Measurements from ENCODE around the gene PCDHGC3. TPM values are rescaled to one million over a fixed set of nuclear protein-coding genes. Genes with fewer than 3 reads are reported as not detected.

The PCDHGC3 gene
- total and polyA plus RNA-seq, 9 of the 15 experiments (the other 6 are each of a cell fraction or from before 2014, with no cell fraction given), result 0.07 TPM; not detected in 8

DNA sequence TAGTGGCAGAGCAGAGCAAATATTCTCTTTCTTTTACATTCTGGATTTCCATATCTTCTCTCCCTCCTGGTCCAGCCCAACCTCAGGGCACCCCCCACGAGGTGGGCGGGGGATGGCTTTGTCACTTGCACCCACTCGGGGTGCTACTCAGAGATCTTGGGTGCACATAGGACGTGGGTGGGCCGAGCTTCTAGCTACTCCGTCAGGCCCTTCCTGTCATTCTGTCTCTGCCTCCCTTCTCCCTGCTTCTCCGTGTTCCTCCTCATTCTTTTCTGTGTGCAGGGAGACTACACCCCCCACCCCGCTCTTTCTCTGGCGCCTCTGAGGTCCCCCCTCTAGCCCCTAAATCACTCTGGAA, 32.7 kb downstream of the PCDHGC3 start:
- no peak overlapping the region for H3K4me3 ChIP-seq
- intact Hi-C loops (cut with micrococcal nuclease), result no loop called here

More for the DNA sequence above, 32.7 kb downstream of the PCDHGC3 start:
- Histone ChIP-seq H3K9me3 (replicated peaks; ENCODE audit: control insufficient read depth, insufficient read depth, low read depth, low read length) (no peaks in the 10 kb centered on the region), H3K27ac (ENCODE audit: extremely low read depth, low read depth, low read length) (no peak overlapping the region), H4K20me1 (replicated peaks; ENCODE audit: control insufficient read depth, insufficient read depth, low read length) (no peaks in the 10 kb centered on the region), H2AFZ (ENCODE audit: low read depth, low read length) (no peak overlapping the region), H3K36me3 (ENCODE audit: control insufficient read depth, insufficient read depth, low read length) (peaks cover 5% of the 10 kb centered on the region; the same call in 1 of the 3 replicates), H3K79me2 (ENCODE audit: control insufficient read depth, insufficient read depth, low read length) (no peaks in the 10 kb centered on the region), H3K4me2 (ENCODE audit: insufficient read depth, low read length) (no peak overlapping the region), H3K9me1 (ENCODE audit: control insufficient read depth, insufficient read depth, low read length) (peaks cover 6% of the 10 kb centered on the region), H3K4me1 (replicated peaks in 1 of 2; ENCODE audit: control insufficient read depth in 2 of 2, insufficient read depth in 2 of 2, low read length in 2 of 2) (peaks cover 5 to 12% of the 10 kb centered on the region in 2 experiments; a peak in 3 of 5 replicates), H3K27me3 (ENCODE audit: control insufficient read depth in 2 of 2, insufficient read depth in 2 of 2, low read length in 2 of 2) (peaks cover 6 to 20% of the 10 kb centered on the region in 2 experiments; a peak in 4 of 5 replicates), H3K9ac (ENCODE audit: insufficient read depth in 1 of 2, low read depth in 2 of 2, low read length in 2 of 2) (no peak overlapping the region)
- in situ Hi-C loops (cut with MboI), result no loop called here
- POLR2A ChIA-PET, result interaction anchor here (0.6 to 1.4 kb wide), 4 partner anchors 13 to 128 kb away, joined by 3 to 4 read pairs (median 3); no protein-coding TSS in a partner anchor
- FAIRE-seq, result no peak
- BruUV-seq (replicated peaks), result no TSS peak
- WGBS (ENCODE audit: insufficient coverage, low coverage, missing lambda C conversion rate), result 10% methylated on average over 9 of the region's 9 CpGs
- CTCF ChIA-PET (ENCODE audit: low intra/inter-chr PET ratio), result no interaction called here
- peak in 1 of 4 experiments; percentile 17 for DNase-seq (ENCODE audit: extremely low read depth in 1 of 4, low spot score in 3 of 4)
- ATAC-seq, result no peak
- TF ChIP-seq CHD1 (IDR thresholded peaks at IDR 0.05; ENCODE audit: low read length) (no peak), EGR1 (conservative IDR thresholded peaks at IDR 0.05) (peak; percentile 54), ZFP36 (IDR thresholded peaks at IDR 0.05; ENCODE audit: low read depth, low read length, partially characterized antibody) (no peak)
- TF ChIP-seq, protein P1, sequence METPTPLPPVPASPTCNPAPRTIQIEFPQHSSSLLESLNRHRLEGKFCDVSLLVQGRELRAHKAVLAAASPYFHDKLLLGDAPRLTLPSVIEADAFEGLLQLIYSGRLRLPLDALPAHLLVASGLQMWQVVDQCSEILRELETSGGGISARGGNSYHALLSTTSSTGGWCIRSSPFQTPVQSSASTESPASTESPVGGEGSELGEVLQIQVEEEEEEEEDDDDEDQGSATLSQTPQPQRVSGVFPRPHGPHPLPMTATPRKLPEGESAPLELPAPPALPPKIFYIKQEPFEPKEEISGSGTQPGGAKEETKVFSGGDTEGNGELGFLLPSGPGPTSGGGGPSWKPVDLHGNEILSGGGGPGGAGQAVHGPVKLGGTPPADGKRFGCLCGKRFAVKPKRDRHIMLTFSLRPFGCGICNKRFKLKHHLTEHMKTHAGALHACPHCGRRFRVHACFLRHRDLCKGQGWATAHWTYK (CRISPR knock-in tag; IDR thresholded peaks at IDR 0.05), result no peak
